ENCODE data around the gene STXBP5.
"Not testable (repeated sequence)": the region's sequence is repeated elsewhere in the genome, so short reads cannot be mapped to it uniquely, and the experiment has no call there.

Gene STXBP5

GRCh38 chr6:147372806-147373205 lies 168.6 kb downstream of the STXBP5 start:
- no peak for DNase-seq

DNA sequence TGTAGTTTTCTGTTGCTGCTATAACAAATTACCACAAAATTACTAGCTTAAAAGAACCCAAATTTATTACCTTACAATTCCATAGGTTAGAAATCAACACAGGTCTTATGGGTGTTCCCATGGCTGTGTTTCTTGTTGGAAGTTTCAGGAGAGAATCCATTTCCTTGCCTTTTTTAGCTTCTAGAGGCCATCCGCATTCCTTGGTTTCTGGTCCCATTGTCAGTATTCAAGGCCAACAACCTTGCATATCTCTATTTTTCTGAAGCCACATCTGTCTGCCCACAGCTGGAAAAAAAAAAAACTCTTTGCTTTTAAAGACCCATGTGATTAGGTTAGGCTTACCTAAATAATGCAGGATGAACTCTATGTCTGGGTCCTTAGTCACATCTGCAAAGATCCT lies 174.6 kb downstream of the STXBP5 start:
- no peak for DNase-seq

DNA sequence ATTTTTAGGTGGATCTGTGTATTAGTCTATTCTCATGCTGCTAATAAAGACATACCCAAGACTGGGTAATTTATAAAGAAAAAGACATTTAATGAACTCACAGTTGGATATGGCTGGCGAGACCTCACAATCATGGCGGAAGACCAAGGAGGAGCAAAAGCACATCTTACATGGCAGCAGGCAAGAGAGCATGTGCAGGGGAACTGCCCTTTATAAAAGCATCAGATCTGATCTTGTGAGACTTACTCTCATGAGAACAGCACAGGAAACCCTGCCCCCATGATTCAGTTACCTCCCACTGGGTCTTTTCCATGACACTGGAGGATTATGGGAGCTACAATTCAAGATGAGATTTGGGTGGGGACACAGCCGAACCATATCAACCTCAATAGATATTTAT lies 176.6 kb downstream of the STXBP5 start:
- DNase-seq: not testable (repeated sequence)

DNA sequence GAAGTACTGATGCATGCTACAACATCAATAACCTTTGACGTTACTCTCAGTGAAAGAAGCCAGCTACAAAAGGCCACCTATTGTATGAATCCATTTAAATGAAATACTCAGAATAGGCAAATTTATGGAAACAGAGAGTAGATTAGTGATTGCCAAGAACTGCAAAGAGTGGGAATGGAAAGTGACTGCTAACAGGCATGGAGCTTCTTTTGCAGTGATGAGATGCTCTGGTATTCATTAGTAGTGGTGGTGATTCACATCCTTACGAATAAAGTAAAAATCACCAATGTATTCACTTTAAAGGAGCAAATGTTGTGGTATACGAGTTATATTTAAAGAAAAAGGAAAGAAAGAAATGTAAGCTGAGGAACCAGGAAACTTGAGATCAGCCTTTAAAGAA lies 177.5 kb downstream of the STXBP5 start:
- no peak for DNase-seq

- DNase-seq: no peak
These were observed 178.8 kb downstream of the STXBP5 start for GRCh38 chr6:147382945-147383554.

- no peak for DNase-seq
These were observed 179.8 kb downstream of the STXBP5 start for GRCh38 chr6:147384029-147384428.

- DNase-seq: no peak
These were observed 180.8 kb downstream of the STXBP5 start for GRCh38 chr6:147384737-147385710.

GRCh38 chr6:147389463-147389862 lies 185.2 kb downstream of the STXBP5 start:
- DNase-seq: no peak

DNA sequence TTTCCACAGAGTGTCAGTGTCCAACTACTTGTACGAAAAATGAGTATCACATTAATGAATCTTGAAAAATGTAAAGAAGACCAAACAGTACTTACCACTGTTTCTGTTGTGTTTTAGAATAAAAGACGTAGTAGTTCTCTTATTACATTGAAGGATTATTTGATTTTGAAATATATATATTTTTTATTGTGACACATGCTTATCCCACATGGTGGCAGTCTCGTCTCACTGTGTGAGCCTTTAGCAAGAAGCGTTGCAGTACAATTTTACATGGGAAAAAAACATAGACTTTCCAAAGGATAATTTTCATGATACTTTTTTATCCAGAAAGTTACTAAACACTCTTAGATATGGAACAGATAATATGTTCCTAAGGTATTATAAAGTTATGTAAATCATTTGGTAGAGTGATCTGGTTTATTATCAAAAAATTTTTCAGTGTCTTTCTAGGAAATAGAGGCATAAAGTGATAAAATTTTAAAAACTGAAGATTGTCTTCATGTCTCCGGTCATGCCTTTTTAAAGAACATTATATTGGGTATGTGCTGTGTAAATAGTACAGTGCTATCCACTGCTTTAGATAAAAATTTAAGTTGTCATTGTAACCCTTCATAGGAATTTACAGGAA lies 186.8 kb downstream of the STXBP5 start:
- DNase-seq: peak in 3 of 56 donors; percentile 1 to 17 (median 2)

DNA sequence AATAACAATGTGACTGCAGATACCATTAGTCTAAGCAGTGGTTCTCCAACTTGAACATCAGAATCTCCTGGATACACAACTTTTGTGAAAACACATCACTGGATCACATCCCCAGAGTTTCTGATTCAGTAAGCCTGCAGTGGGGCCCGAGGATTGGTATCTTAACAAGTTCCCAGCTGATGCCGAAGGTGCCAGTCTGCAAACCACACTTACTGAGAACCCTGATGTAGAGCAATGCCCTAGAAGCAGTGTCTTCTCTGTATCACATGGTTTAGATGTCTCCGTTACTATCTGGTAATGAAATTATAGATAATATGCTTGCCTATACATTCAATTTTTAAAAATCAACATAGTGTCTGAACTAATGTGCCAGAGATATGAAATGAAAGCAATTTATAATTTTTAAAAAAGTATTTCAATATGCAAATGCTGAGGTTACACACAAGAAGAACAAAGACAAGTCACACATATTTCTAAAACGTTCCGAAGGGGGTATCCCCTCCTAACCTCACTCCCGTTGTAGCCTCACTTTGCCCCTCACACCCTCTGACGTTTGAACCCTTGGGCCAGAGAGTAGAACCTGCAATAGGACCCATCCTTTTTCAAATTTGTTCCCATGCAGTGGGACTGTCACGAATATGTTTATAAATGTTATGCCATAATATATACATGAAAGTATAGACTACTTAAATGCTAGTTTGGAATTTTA lies 188.9 kb downstream of the STXBP5 start:
- no peak for DNase-seq

DNA sequence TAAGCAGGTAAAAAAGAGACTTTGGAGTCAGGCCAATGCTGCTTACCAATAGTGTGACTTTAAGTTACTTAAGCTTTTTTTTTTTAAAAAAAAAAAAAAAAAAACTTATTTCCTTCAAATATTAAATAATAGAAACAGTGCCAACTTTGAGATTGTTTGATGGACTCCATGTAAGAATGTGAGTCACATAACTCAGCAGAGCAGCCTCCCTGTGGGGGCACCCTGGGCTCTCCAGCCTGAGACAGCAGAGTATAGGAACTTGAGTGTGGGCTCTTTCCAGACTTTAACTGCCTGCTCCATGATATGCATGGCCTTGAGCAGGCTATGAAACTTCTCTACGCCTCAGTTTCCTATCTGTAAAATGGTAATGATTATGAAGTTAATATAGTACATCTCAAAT lies 190.9 kb downstream of the STXBP5 start:
- DNase-seq: no peak

- DNase-seq: no peak
These were observed 193.1 kb downstream of the STXBP5 start for GRCh38 chr6:147397306-147397705.

DNA sequence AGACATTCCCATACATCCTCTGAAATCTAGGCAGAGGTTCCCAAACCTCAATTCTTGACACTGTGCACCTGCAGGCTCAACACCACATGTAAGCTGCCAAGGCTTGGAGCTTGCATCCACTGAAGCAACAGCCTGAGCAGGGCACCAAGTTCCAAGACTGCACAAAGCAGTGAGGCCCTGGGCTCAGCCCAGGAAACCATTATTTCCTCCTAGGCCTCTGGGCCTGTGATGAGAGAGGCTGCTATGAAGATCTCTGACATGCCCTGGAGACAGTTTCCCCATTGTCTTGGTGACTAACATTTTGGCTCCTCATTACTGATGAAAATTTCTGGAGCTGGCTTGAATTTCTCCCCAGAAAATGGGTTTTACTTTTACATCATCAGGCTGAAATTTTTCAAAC lies 196.8 kb downstream of the STXBP5 start:
- no peak for DNase-seq

DNA sequence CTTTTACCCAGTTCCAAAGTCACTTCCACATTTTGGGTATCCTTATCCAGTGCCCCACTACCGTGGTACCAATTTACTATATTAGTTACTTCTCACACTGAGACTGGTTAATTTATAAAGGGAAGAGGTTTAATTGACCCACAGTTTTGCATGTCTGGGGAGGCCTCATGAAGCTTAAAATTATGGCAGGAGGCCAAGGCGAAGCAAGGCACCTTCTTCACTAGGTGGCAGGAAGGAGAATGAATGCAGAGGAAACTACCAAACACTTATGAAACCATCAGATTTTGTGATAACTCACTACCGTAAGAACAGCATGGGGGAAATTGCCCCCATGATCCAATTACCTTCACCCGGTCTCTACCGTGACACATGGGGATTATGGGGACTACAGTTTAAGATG lies 197.6 kb downstream of the STXBP5 start:
- DNase-seq: no peak

DNA sequence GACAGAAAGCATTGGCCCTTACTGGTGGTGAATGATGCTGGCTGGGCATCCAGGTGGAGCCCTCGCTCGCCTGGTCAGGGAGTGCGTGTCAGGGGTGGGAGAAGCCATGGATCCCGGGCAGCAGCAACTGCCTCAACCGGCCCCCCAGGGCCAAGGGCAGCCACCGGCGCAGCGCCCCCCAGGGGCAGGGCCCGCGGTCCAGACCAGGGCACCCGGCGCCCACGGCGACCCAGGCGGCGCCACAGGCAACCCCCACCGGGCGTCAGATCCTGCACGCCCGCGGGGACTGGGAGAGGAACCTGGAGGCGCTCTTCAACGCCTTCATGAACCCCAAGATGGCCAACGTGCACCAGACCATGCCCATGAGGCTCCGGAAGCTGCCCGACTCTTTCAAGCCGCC lies 202.6 kb downstream of the STXBP5 start:
- no peak for DNase-seq

- DNase-seq: no peak
These were observed 203.4 kb downstream of the STXBP5 start for GRCh38 chr6:147407571-147407970.

DNA sequence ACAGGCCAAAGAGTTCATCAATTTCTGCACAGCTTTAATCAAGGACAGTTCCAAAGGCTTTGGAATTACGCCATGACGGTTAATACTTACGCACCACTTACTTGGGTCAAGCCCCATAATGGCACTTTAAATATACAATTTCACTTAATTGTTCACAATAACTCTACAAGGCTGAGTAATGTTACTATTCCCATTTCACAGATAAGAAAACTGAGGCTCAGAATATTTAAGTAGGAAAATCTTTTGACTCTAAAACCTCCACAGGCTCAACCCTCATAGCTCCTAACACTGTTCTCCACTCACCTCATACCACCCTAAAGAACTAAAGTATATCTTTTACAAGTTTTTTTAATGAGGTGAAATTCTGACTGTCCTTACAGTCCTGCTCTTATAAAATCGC lies 212.4 kb downstream of the STXBP5 start:
- DNase-seq: no peak

GRCh38 chr6:147417954-147418353 lies 213.7 kb downstream of the STXBP5 start:
- DNase-seq: no peak

- DNase-seq: no peak
These were observed 214.3 kb downstream of the STXBP5 start for GRCh38 chr6:147418523-147418922.

DNA sequence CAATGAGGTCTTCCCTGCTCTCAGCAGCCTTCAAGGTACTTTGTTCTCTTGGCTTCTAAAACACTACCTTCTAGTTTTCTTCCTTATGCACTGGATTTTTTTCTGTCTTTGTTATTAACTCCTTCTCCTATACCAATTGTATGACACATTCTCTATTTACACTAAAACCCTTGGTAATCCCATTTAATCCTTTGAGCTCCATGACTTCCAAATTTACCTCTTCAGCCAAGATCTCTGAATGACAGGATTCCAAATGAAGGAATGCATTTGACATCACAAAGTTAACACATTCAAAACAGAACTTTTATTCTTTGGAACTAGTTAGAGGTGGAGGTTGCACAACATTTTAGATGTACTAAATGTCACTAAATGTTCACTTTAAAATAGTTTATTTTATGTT lies 217.7 kb downstream of the STXBP5 start:
- no peak for DNase-seq

GRCh38 chr6:147423111-147423510 lies 218.9 kb downstream of the STXBP5 start:
- DNase-seq: no peak

- no peak for DNase-seq
These were observed 225.6 kb downstream of the STXBP5 start for GRCh38 chr6:147429794-147430193.

Measured in amygdala (tissue), 56 donors.